AG09309 (cell line): ENCODE measurements around the gene ECPAS.
"Not testable (repeated sequence)": the region's sequence is repeated elsewhere in the genome, so short reads cannot be mapped to it uniquely, and the experiment has no call there.

Experiments used
- DNase-seq: peaks from one replicate; pipeline ENCODE4 v3.0.0-alpha.2; 2010; ENCODE audit warnings: low read depth
- H3K4me3 ChIP-seq: 2 replicates; pipeline ENCODE4 v1.5.1; 2011; ENCODE audit warnings: mild to moderate bottlenecking, low read depth, low read length, moderate library complexity; ENCODE audit not compliant: control insufficient read depth
- TF ChIP-seq, protein P1 (sequence below): IDR thresholded peaks from 2 replicates; pipeline ENCODE4 v1.5.1; 2011; ENCODE audit warnings: mild to moderate bottlenecking, low read depth, low read length, inconsistent platforms; ENCODE audit not compliant: insufficient read depth, control insufficient read depth; ENCODE audit errors: missing control alignments

Gene ECPAS

DNA sequence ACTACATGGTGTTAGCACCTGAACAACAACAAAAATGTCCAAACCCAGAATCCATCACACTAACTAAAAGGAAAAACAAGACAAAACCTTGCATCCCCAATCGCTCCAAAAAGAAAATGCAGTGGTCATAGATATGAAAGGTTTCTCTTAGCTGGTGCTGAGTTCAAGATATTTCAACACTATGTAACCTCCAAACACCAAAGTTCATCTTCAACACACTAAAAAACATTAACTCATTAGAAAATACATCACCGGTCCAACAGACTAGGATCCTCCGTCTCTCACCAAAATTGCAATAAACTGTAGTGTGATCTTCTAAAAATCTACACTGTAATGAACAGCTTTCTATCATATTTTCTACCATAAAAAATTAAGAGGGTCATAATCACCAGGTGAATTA lies 60.8 kb downstream of the ECPAS start:
- TF ChIP-seq, protein P1, sequence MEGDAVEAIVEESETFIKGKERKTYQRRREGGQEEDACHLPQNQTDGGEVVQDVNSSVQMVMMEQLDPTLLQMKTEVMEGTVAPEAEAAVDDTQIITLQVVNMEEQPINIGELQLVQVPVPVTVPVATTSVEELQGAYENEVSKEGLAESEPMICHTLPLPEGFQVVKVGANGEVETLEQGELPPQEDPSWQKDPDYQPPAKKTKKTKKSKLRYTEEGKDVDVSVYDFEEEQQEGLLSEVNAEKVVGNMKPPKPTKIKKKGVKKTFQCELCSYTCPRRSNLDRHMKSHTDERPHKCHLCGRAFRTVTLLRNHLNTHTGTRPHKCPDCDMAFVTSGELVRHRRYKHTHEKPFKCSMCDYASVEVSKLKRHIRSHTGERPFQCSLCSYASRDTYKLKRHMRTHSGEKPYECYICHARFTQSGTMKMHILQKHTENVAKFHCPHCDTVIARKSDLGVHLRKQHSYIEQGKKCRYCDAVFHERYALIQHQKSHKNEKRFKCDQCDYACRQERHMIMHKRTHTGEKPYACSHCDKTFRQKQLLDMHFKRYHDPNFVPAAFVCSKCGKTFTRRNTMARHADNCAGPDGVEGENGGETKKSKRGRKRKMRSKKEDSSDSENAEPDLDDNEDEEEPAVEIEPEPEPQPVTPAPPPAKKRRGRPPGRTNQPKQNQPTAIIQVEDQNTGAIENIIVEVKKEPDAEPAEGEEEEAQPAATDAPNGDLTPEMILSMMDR = no peak
- no peak for DNase-seq
- H3K4me3 ChIP-seq = no peak overlapping the region

DNA sequence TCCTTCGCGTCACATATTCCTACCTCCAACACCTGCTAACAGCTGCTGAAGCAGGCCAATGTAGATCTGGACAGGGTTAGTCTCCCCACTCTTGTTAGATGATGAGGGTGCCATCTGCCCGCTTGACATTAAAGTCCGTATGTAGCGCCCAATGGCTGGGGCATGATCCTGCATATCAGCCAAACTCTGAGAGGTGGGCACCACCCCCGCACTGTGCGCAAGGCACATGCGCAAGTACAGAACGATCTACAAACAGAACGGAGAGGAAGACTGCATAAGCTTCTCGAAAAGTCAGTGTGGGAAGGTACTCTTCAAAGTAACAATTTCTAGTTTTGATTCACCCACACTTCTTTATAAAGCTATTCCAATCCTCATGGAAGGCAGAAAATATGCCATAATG lies 69.8 kb downstream of the ECPAS start:
- TF ChIP-seq, protein P1 = no peak
- DNase-seq = no peak
- H3K4me3 ChIP-seq = no peak overlapping the region

DNA sequence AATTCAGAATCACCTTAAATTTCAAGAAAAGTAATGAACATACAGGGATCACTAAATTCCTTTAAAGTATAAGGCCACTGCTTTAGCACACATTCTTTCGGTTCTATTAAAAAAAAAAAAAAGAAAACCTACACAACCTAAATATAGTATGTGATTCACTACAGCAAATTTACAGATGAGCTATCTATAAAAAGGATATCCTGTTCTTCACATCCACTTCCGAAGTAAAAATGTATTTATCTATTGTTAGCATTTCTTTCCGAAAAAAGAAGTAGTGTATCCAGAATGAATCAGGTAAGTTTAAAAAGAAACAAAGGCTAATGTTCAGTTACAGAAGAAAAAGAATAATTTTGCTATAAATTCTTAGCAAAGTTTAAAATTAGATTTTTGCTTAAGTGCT lies 70.2 kb downstream of the ECPAS start:
- H3K4me3 ChIP-seq = no peak overlapping the region
- TF ChIP-seq, protein P1 = no peak
- no peak for DNase-seq

DNA sequence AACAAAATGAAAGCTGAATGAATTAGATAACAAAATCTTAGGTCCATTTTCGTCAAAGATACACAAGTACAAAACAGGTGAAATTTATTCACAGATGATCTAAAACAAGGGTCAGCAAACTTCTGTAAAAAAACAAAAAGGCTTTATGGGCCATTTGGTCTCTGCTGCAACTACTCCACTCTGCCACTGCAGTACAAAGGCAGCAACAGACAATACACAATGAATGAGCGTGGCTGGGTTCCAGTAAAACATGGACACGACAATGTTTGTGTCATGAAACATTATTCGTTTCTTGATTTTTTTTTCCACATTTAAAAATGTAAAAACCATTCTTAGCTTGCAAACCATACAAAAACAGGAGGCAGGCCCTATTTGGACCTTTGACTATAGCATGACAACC lies 71.9 kb downstream of the ECPAS start:
- no peak overlapping the region for H3K4me3 ChIP-seq
- no peak for DNase-seq
- TF ChIP-seq, protein P1 = no peak

DNA sequence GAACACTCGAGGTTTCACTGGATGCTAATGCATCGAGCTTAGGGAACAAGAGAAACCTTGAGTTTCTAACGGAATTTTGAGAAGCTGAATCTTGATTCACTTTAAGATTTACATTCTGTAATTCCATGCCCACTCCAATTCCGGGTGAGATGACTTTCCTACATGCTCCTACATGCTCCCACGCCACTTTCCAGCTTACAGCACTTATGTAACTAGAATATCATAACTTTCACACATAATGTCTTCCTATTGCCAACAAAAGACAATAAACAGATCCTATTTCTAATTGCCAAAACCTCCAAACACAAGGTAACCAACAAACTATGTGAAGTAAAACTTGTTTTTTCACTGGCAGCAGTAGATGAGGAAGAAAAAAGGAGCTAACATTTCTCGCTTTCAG lies 72.9 kb downstream of the ECPAS start:
- no peak overlapping the region for H3K4me3 ChIP-seq
- TF ChIP-seq, protein P1 = no peak
- DNase-seq = no peak

DNA sequence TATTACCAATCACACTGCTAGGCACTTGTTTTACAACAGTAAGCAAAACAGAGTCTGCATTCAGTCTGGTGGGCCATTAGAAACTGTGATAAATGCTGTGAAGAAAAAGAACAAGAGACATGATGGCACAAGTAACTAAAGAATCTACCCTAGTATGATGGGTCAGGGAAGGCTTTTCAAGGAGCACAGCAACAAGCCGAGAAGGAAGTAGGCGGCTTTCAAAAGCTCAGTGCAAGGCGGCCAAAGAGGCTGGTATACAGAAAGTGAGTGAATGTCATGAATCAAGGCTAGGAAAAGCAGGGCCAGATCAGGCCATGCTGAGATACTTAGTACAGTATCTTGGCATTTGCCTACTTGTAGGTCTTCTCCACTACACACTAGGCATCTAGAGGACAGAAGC lies 76.4 kb downstream of the ECPAS start:
- no peak for DNase-seq
- H3K4me3 ChIP-seq = no peak overlapping the region
- TF ChIP-seq, protein P1 = no peak

DNA sequence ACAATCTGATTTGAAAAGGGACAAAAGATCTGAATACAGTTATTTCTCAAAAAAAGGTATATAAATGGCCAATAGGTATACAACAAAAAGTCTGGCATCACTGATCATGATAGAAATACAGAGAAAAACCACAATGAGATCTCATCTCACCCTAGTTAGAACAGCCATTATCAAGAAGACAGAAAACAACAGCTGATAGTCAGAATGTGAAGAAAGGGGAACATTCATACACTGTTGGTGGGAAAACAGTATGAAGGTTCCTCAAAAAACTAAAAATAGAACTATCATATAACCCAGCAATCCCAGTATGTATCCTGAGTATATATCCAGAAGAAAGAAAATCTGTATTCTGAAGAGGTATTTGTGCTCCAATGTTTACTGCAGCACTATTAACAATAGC lies 78.5 kb downstream of the ECPAS start:
- no peak for DNase-seq
- no peak overlapping the region for H3K4me3 ChIP-seq
- TF ChIP-seq, protein P1 = no peak

DNA sequence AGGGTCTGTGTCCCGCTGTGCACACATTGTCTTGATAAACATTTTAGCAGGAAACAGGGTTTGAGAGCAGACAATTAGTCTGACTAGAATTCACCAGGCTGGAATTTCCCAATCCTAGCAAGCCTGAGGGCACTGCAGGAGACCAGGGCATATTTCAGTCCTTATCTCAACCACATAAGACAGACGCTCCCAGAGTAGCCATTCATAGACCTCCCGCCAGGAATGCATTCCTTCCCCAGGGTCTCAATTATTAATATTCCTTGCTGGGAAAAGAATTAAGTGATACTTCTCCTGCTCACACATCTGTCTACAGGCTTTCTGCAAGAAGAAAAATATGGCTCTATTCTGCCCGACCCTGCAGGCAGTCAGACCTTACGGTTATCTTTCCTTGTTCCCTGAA lies 82.7 kb downstream of the ECPAS start:
- H3K4me3 ChIP-seq, DNase-seq: not testable (repeated sequence)
